ENCODE measurements around the gene REC8.

REC8 gene, protein sequence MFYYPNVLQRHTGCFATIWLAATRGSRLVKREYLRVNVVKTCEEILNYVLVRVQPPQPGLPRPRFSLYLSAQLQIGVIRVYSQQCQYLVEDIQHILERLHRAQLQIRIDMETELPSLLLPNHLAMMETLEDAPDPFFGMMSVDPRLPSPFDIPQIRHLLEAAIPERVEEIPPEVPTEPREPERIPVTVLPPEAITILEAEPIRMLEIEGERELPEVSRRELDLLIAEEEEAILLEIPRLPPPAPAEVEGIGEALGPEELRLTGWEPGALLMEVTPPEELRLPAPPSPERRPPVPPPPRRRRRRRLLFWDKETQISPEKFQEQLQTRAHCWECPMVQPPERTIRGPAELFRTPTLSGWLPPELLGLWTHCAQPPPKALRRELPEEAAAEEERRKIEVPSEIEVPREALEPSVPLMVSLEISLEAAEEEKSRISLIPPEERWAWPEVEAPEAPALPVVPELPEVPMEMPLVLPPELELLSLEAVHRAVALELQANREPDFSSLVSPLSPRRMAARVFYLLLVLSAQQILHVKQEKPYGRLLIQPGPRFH

GRCh38 chr14:24171422-24172260, at the start of gene REC8:
TSS of gene REC8 (plus strand) at chr14:24172080. CDS start at chr14:24172553, 473 bp downstream.
- peak; percentile 99 for DNase-seq (ENCODE audit: low read depth)
- TF ChIP-seq, protein P1, sequence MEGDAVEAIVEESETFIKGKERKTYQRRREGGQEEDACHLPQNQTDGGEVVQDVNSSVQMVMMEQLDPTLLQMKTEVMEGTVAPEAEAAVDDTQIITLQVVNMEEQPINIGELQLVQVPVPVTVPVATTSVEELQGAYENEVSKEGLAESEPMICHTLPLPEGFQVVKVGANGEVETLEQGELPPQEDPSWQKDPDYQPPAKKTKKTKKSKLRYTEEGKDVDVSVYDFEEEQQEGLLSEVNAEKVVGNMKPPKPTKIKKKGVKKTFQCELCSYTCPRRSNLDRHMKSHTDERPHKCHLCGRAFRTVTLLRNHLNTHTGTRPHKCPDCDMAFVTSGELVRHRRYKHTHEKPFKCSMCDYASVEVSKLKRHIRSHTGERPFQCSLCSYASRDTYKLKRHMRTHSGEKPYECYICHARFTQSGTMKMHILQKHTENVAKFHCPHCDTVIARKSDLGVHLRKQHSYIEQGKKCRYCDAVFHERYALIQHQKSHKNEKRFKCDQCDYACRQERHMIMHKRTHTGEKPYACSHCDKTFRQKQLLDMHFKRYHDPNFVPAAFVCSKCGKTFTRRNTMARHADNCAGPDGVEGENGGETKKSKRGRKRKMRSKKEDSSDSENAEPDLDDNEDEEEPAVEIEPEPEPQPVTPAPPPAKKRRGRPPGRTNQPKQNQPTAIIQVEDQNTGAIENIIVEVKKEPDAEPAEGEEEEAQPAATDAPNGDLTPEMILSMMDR (conservative IDR thresholded peaks at IDR 0.05; ENCODE audit: low read depth, low read length): no peak
- peak within 1 kb of the TSS; percentile 96 for H3K4me3 ChIP-seq (ENCODE audit: low read length)

- TF ChIP-seq, protein P1 (conservative IDR thresholded peaks at IDR 0.05; ENCODE audit: low read depth, low read length): no peak
- DNase-seq (ENCODE audit: low read depth): no peak
- no peak overlapping the region for H3K4me3 ChIP-seq (ENCODE audit: low read length)
These were observed 49.5 kb upstream of the REC8 start for GRCh38 chr14:24122416-24122815.

DNA sequence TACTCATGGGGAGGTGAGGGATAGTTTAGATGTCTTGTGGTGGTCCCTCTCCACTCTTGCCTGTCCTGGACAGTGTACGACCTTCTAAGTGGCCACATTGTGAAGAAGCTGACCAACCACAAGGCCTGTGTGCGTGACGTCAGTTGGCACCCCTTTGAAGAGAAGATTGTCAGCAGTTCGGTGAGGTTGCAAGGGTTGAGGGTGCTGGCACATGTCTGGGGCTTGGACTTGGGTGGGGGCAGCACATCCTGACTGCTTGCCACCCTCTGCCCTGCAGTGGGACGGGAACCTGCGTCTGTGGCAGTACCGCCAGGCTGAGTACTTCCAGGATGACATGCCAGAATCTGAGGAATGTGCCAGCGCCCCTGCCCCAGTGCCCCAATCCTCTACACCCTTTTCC, 49.0 kb upstream of the REC8 start:
- DNase-seq (ENCODE audit: low read depth): no peak
- TF ChIP-seq, protein P1 (conservative IDR thresholded peaks at IDR 0.05; ENCODE audit: low read depth, low read length): no peak
- no peak overlapping the region for H3K4me3 ChIP-seq (ENCODE audit: low read length)

GRCh38 chr14:24123424-24124417, 48.2 kb upstream of the REC8 start:
- H3K4me3 ChIP-seq (ENCODE audit: low read length): no peak overlapping the region
- DNase-seq (ENCODE audit: low read depth): no peak

DNA sequence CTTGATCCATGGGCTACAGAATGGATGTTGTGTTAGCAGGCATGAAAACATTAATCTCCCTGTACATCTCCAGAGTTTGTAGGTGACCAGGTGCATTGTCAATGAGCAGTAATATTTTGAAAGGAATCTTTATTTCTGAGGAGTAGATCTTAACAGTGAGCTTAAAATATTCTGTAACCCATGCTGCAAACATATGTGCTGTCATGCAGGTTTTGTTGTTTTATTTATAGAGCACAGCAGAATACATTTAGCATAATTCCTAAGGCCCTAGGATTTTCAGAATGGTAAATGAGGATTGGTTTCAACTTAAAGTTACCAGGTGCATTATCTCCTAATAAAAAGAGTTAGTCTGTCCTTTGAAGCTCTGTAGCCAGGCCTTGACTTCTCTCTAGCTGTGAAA, 44.9 kb upstream of the REC8 start:
- no peak for DNase-seq (ENCODE audit: low read depth)
- TF ChIP-seq, protein P1 (conservative IDR thresholded peaks at IDR 0.05; ENCODE audit: low read depth, low read length): no peak
- H3K4me3 ChIP-seq (ENCODE audit: low read length): no peak overlapping the region

More at GRCh38 chr14:24123424-24124417, 48.2 kb upstream of the REC8 start:
- TF ChIP-seq, protein P1 (conservative IDR thresholded peaks at IDR 0.05; ENCODE audit: low read depth, low read length): no peak

GRCh38 chr14:24127673-24128072, 44.2 kb upstream of the REC8 start:
- TF ChIP-seq, protein P1 (conservative IDR thresholded peaks at IDR 0.05; ENCODE audit: low read depth, low read length): no peak
- no peak for DNase-seq (ENCODE audit: low read depth)
- H3K4me3 ChIP-seq (ENCODE audit: low read length): no peak overlapping the region
